CD14-positive monocyte (primary cell): ENCODE data around the gene KASH5. TPM values are rescaled to one million over a fixed set of nuclear protein-coding genes. Genes with fewer than 3 reads are reported as not detected.
"Not testable (repeated sequence)": the region's sequence is repeated elsewhere in the genome, so short reads cannot be mapped to it uniquely, and the experiment has no call there.

ENCODE experiments used
- DNase-seq, 3 donors: peaks; one replicate each; pipeline ENCODE4 v3.0.0-alpha.2; 2011 to 2022
- H2AFZ ChIP-seq: 2 replicates; pipeline ENCODE4 v1.6.0; 2012; ENCODE audit warnings: mild to moderate bottlenecking, low read depth, low read length, inconsistent platforms; ENCODE audit not compliant: insufficient read depth, poor library complexity, severe bottlenecking
- H3K27ac ChIP-seq, 2 donors: 1 replicate in 1 of 2; 2 replicates in 1 of 2; pipeline ENCODE4 v1.5.1; 2012 to 2013; ENCODE audit warnings: low read length in 2 of 2, control low read depth in 1 of 2, inconsistent platforms in 1 of 2, low read depth in 1 of 2, mild to moderate bottlenecking in 1 of 2
- H3K27me3 ChIP-seq, 2 donors: one replicate each; pipeline versions ENCODE4 v1.6.0 to v1.6.1; 2011 to 2013; ENCODE audit warnings: low read length in 2 of 2; ENCODE audit not compliant: control insufficient read depth in 2 of 2, insufficient read depth in 2 of 2
- H3K36me3 ChIP-seq, 2 donors: replicated peaks in 1 of 2; 1 replicate in 1 of 2; 2 replicates in 1 of 2; pipeline versions ENCODE4 v1.5.1 to v1.6.1; 2012 to 2013; ENCODE audit warnings: low read length in 2 of 2, control low read depth in 1 of 2, inconsistent platforms in 1 of 2, mild to moderate bottlenecking in 1 of 2; ENCODE audit not compliant: insufficient read depth in 2 of 2, control insufficient read depth in 1 of 2
- H3K4me1 ChIP-seq, 2 donors: 1 replicate in 1 of 2; 2 replicates in 1 of 2; pipeline versions ENCODE4 v1.5.1 to v1.6.1; 2012 to 2013; ENCODE audit warnings: low read length in 2 of 2, control low read depth in 1 of 2, inconsistent platforms in 1 of 2, mild to moderate bottlenecking in 1 of 2, moderate library complexity in 1 of 2; ENCODE audit not compliant: insufficient read depth in 2 of 2, control insufficient read depth in 1 of 2
- H3K4me2 ChIP-seq: replicated peaks from 2 replicates; pipeline ENCODE3; 2012; ENCODE audit warnings: low read length, moderate library complexity, mild to moderate bottlenecking; ENCODE audit not compliant: poor library complexity, severe bottlenecking; ENCODE audit errors: extremely low read depth
- H3K4me3 ChIP-seq, 3 experiments: fragments of 200-600 bp in 1 of 3; sonication (generic) in 1 of 3; replicated peaks in 1 of 3; 1 replicate in 2 of 3; 2 replicates in 1 of 3; pipeline ENCODE4 v1.5.1; 2011 to 2013; ENCODE audit warnings: low read length in 3 of 3, mild to moderate bottlenecking in 3 of 3, control low read depth in 2 of 3, low read depth in 2 of 3, inconsistent platforms in 1 of 3, moderate library complexity in 1 of 3
- H3K79me2 ChIP-seq: 2 replicates; pipeline ENCODE4 v1.6.0; 2012; ENCODE audit warnings: mild to moderate bottlenecking, control low read depth, inconsistent platforms, low read length, moderate library complexity; ENCODE audit not compliant: insufficient read depth
- H3K9ac ChIP-seq: 2 replicates; pipeline ENCODE4 v1.6.0; 2017; ENCODE audit warnings: low read length, mild to moderate bottlenecking; ENCODE audit not compliant: insufficient read depth, poor library complexity, severe bottlenecking
- H3K9me3 ChIP-seq, 2 donors: replicated peaks in 1 of 2; 1 replicate in 1 of 2; 2 replicates in 1 of 2; pipeline versions ENCODE4 v1.5.1 to v1.6.1; 2012 to 2013; ENCODE audit warnings: low read length in 2 of 2, control low read depth in 1 of 2; ENCODE audit not compliant: control insufficient read depth in 1 of 2, insufficient read depth in 1 of 2
- H4K20me1 ChIP-seq: 2 replicates; pipeline ENCODE4 v1.6.0; 2012; ENCODE audit warnings: mild to moderate bottlenecking, low read length, control low read depth, moderate library complexity; ENCODE audit not compliant: insufficient read depth
- H3K27ac Mint-ChIP-seq, 7 donors: one replicate each; pipeline ENCODE4 v1.8.0; 2020; ENCODE audit warnings: mild to moderate bottlenecking in 7 of 7, mixed read lengths in 7 of 7, moderate library complexity in 6 of 7, inconsistent platforms in 2 of 7
- H3K27me3 Mint-ChIP-seq, 3 donors: one replicate each; pipeline ENCODE4 v1.8.0; 2021 to 2022; ENCODE audit warnings: low read depth in 3 of 3, mild to moderate bottlenecking in 3 of 3, mixed read lengths in 3 of 3, moderate library complexity in 3 of 3, inconsistent platforms in 1 of 3
- H3K36me3 Mint-ChIP-seq, 2 donors: one replicate each; pipeline ENCODE4 v1.8.0; 2020; ENCODE audit warnings: mixed read lengths in 2 of 2, inconsistent platforms in 1 of 2, mild to moderate bottlenecking in 1 of 2
- H3K4me1 Mint-ChIP-seq: one replicate; pipeline ENCODE4 v1.8.0; 2020; ENCODE audit warnings: mild to moderate bottlenecking, mixed read lengths
- H3K4me3 Mint-ChIP-seq, 2 donors: one replicate each; pipeline ENCODE4 v1.8.0; 2020; ENCODE audit warnings: mild to moderate bottlenecking in 2 of 2, mixed read lengths in 2 of 2, moderate library complexity in 1 of 2
- H3K9me3 Mint-ChIP-seq, 7 donors: one replicate each; pipeline ENCODE4 v1.8.0; 2020 to 2022; ENCODE audit warnings: mixed read lengths in 7 of 7, mild to moderate bottlenecking in 6 of 7, moderate library complexity in 6 of 7, inconsistent platforms in 2 of 7
- CTCF ChIP-seq: fragments of 200-600 bp; IDR thresholded peaks from one replicate; pipeline ENCODE4 v1.8.0; 2022; ENCODE audit warnings: antibody characterized with exemption, mild to moderate bottlenecking
- WGBS: methylation state at CpG from one replicate; pipeline ENCODE4 v1.1.5; 2013; ENCODE audit warnings: missing lambda C conversion rate; ENCODE audit not compliant: insufficient coverage; 5-methylcytosine and 5-hydroxymethylcytosine counted together
- intact Hi-C, 2 donors: fragments of 100-400 bp; cut with micrococcal nuclease; formaldehyde crosslinking; loops; one replicate each; pipeline versions ENCODE4 v1.15.0 to v1.15.1; 2023
- polyA plus RNA-seq, 3 donors: library from polyadenylated mRNA; depleted of rRNA in 1 of 3; unstranded in 2 of 3; stranded (reverse) in 1 of 3; fragments of 300-500 nt in 2 of 3; fragments of >200 nt in 1 of 3; fragmentation: Illumina TruSeq in 2 of 3; gene quantifications; 1 replicate in 2 of 3; 2 replicates in 1 of 3; pipeline ENCODE4 v1.2.3, GENCODE V29; 2012 to 2021

Gene KASH5
- polyA plus RNA-seq, 3 donors, result not detected

- Mint-ChIP-seq H3K27ac (peak overlapping the region in 3 of 7 donors; percentile 56 to 74 (median 68)), H3K9me3 (peaks cover 0 to 25% (median 15%) of the 10 kb centered on the region in 7 donors), H3K36me3 (peaks cover 28% of the 10 kb centered on the region in 2 donors), H3K27me3 (peaks cover 44 to 50% (median 47%) of the 10 kb centered on the region in 3 donors), H3K4me1 (peaks cover 46% of the 10 kb centered on the region), H3K4me3 (peak overlapping the region; percentile 80 to 83)
- H3K27me3 ChIP-seq, result peaks cover 43 to 46% of the 10 kb centered on the region in 2 donors
- no peak for TF ChIP-seq CTCF
- H3K27ac ChIP-seq, result no peak overlapping the region
- DNase-seq, result peak in 2 of 3 donors; percentile 16 to 28
- peaks cover 0 to 17% of the 10 kb centered on the region in 2 donors for H3K9me3 ChIP-seq
- H3K4me2 ChIP-seq, result peak overlapping the region; percentile 100
- H3K9ac ChIP-seq, result peak overlapping the region; percentile 53
- peak overlapping the region; percentile 99 for H2AFZ ChIP-seq
- WGBS, result 0% methylated on average over 34 of the region's 43 CpGs
- H4K20me1 ChIP-seq, result no peaks in the 10 kb centered on the region
- peaks cover 12 to 16% of the 10 kb centered on the region in 2 donors for H3K36me3 ChIP-seq
- intact Hi-C loops, result loop anchor here (1.0 to 5.0 kb wide), 2 partner anchors 51 kb away; no protein-coding TSS in a partner anchor
- H3K79me2 ChIP-seq, result no peaks in the 10 kb centered on the region
- peaks cover 37 to 46% of the 10 kb centered on the region in 2 donors for H3K4me1 ChIP-seq
- H3K4me3 ChIP-seq, result peak overlapping the region; percentile 45 to 95 (median 65)
Observed at GRCh38 chr19:49442771-49443365, 54.8 kb downstream of the KASH5 start.

- Histone ChIP-seq H3K27ac (no peak overlapping the region), H3K36me3 (peaks cover 17 to 23% of the 10 kb centered on the region in 2 donors), H3K27me3 (peaks cover 36 to 39% of the 10 kb centered on the region in 2 donors), H3K4me2 (peak overlapping the region; percentile 100), H3K9me3 (peaks cover 0 to 17% of the 10 kb centered on the region in 2 donors), H3K79me2 (no peaks in the 10 kb centered on the region), H2AFZ (peak overlapping the region; percentile 99), H3K4me3 (peak overlapping the region; percentile 45 to 95 (median 65)), H3K4me1 (peaks cover 37 to 46% of the 10 kb centered on the region in 2 donors), H3K9ac (peak overlapping the region; percentile 53), H4K20me1 (no peaks in the 10 kb centered on the region)
- peaks cover 50% of the 10 kb centered on the region for H3K4me1 Mint-ChIP-seq
- H3K4me3 Mint-ChIP-seq, result peak overlapping the region; percentile 80 to 83
- H3K27me3 Mint-ChIP-seq, result peaks cover 37 to 44% (median 40%) of the 10 kb centered on the region in 3 donors
- DNase-seq, result peak; percentile 86 to 89 (median 88)
- peaks cover 33 to 35% of the 10 kb centered on the region in 2 donors for H3K36me3 Mint-ChIP-seq
- peak overlapping the region in 4 of 7 donors; percentile 56 to 74 (median 66) for H3K27ac Mint-ChIP-seq
- intact Hi-C loops, result loop anchor here (1.0 to 5.0 kb wide), 2 partner anchors 51 kb away; no protein-coding TSS in a partner anchor
- peak; percentile 85 for TF ChIP-seq CTCF
- H3K9me3 Mint-ChIP-seq, result peaks cover 0 to 25% (median 14%) of the 10 kb centered on the region in 7 donors
- WGBS, result under 1% methylated on average over 43 of the region's 47 CpGs
Observed at GRCh38 chr19:49443366-49444099, 55.5 kb downstream of the KASH5 start.

DNA sequence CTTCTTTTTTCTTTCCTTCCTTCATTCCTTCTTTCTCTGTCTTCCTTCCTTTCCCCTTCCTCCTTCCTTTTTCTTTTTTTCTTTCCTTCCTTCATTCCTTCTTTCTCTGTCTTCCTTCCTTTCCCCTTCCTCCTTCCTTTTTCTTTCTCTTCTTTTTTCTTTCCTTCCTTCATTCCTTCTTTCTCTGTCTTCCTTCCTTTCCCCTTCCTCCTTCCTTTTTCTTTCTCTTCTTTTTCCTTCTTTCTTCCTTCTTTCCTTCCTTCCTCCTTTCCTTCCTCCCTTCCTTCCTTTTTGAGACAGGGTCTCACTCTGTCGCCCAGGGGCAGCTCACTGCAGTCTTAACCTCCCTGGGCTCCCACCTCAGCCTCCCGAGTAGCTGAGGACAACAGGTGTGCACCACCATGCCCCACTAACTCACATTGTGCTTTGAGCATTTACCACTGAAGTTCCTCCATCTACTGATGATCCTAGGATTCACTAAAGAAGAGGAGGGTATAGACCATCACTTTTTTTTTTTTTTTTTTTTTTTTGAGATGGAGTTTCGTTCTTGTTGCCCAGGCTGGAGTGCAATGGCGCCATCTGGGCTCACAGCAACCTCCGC lies 56.2 kb downstream of the KASH5 start:
- Histone ChIP-seq H3K27me3 (peaks cover 29 to 32% of the 10 kb centered on the region in 2 donors), H3K4me2 (peak overlapping the region; percentile 100), H3K4me1 (peaks cover 37 to 46% of the 10 kb centered on the region in 2 donors), H3K4me3 (peak overlapping the region in 1 of 3 experiments; percentile 95), H3K9me3 (peaks cover 0 to 17% of the 10 kb centered on the region in 2 donors), H3K36me3 (peaks cover 20 to 29% of the 10 kb centered on the region in 2 donors)
- WGBS, result 67% methylated on average over 5 of the region's 5 CpGs
- peak overlapping the region in 2 of 7 donors; percentile 53 to 70 for H3K27ac Mint-ChIP-seq
- peaks cover 0 to 25% (median 14%) of the 10 kb centered on the region in 7 donors for H3K9me3 Mint-ChIP-seq
- not testable (repeated sequence) for DNase-seq, H3K9ac ChIP-seq, H3K27ac ChIP-seq, H4K20me1 ChIP-seq, H2AFZ ChIP-seq, H3K79me2 ChIP-seq
- peak overlapping the region in 1 of 2 donors; percentile 9 for H3K4me3 Mint-ChIP-seq
- peaks cover 52% of the 10 kb centered on the region for H3K4me1 Mint-ChIP-seq
- peaks cover 31 to 37% (median 33%) of the 10 kb centered on the region in 3 donors for H3K27me3 Mint-ChIP-seq
- intact Hi-C loops, result loop anchor here in 1 of 2 donors (5.0 kb wide), 1 partner anchor 52 kb away; no protein-coding TSS in a partner anchor
- peaks cover 40 to 41% of the 10 kb centered on the region in 2 donors for H3K36me3 Mint-ChIP-seq
